Tibial artery (tissue), 4 donors: ENCODE results near the gene HRH3.

Experiments used
- DNase-seq, 2 donors: peaks; one replicate each; pipeline ENCODE4 v3.0.0-alpha.2; 2019
- H3K27ac ChIP-seq, 2 donors: fragments of 200-600 bp; sonication (generic) in 1 of 2; 1 replicate in 1 of 2; 2 replicates in 1 of 2; pipeline ENCODE4 v1.5.1; 2018 to 2019; ENCODE audit warnings: mild to moderate bottlenecking in 1 of 2
- H3K27me3 ChIP-seq, 2 donors: fragments of 200-600 bp; sonication (generic) in 1 of 2; one replicate each; pipeline versions ENCODE4 v1.5.1 to v1.6.0; 2016 to 2019
- H3K36me3 ChIP-seq, 3 donors: fragments of 200-600 bp; sonication (generic) in 2 of 3; one replicate each; pipeline ENCODE4 v1.5.1; 2016 to 2019; ENCODE audit warnings: mild to moderate bottlenecking in 2 of 3
- H3K4me1 ChIP-seq, 4 donors: fragments of 200-600 bp; sonication (generic) in 2 of 4; 1 replicate in 3 of 4; 2 replicates in 1 of 4; pipeline ENCODE4 v1.5.1; 2016 to 2019
- H3K4me3 ChIP-seq, 2 donors: fragments of 200-600 bp; sonication (generic) in 1 of 2; 1 replicate in 1 of 2; 2 replicates in 1 of 2; pipeline ENCODE4 v1.5.1; 2018 to 2019; ENCODE audit warnings: mild to moderate bottlenecking in 2 of 2
- H3K9me3 ChIP-seq, 3 donors: fragments of 200-600 bp; sonication (generic) in 1 of 3; one replicate each; pipeline ENCODE4 v1.5.1; 2016 to 2019
- CTCF ChIP-seq, 2 experiments: fragments of 200-600 bp in 1 of 2; fragments of 450-650 bp in 1 of 2; IDR thresholded peaks; one replicate each; pipeline ENCODE4 v1.5.1; 2017 to 2019; ENCODE audit warnings: antibody characterized with exemption in 2 of 2, mild to moderate bottlenecking in 1 of 2, moderate library complexity in 1 of 2
- intact Hi-C: fragments of 100-400 bp; cut with DNase I; formaldehyde crosslinking; loops from one replicate; pipeline ENCODE4 v1.15.0; 2023; ENCODE audit warnings: low total_unique reads

The HRH3 gene

GRCh38 chr20:62186887-62187866, 32.9 kb downstream of the HRH3 start:
- Histone ChIP-seq H3K4me3 (no peak overlapping the region), H3K36me3 (peaks cover 8 to 28% (median 16%) of the 10 kb centered on the region in 3 donors), H3K9me3 (no peaks in the 10 kb centered on the region), H3K27me3 (no peaks in the 10 kb centered on the region), H3K4me1 (peaks cover 0 to 29% (median 21%) of the 10 kb centered on the region in 4 donors), H3K27ac (no peak overlapping the region)
- no peak for TF ChIP-seq CTCF (IDR thresholded peaks at IDR 0.05)
- intact Hi-C loops, result loop anchor here (10.0 kb wide), 1 partner anchor 48 kb away; the partner anchor contains the start of gene OSBPL2
- no peak for DNase-seq

DNA sequence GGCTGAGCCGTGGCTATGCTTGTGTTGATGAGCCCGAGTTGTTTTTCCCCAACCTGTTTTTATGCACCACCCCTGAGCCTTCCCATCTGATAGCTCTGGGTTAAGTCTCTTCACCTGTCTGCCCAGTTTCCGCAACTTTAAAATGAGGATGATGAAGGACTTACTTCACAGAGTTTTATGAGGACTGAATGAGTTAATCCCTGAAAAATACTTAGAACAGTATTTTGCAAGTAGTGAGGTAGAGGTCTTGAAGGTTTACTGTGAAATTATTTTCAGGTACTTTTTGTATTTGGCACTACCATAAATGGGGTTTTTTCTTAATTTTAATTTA, 34.0 kb downstream of the HRH3 start:
- intact Hi-C loops, result loop anchor here (10.0 kb wide), 1 partner anchor 49 kb away; the partner anchor contains the start of gene OSBPL2
- TF ChIP-seq CTCF (IDR thresholded peaks at IDR 0.05), result no peak
- no peak overlapping the region for H3K27ac ChIP-seq
- no peak overlapping the region for H3K4me3 ChIP-seq
- DNase-seq, result no peak
- H3K4me1 ChIP-seq, result peaks cover 0 to 32% (median 22%) of the 10 kb centered on the region in 4 donors
- no peaks in the 10 kb centered on the region for H3K9me3 ChIP-seq
- H3K27me3 ChIP-seq, result no peaks in the 10 kb centered on the region
- H3K36me3 ChIP-seq, result peaks cover 8 to 17% (median 15%) of the 10 kb centered on the region in 3 donors

DNA sequence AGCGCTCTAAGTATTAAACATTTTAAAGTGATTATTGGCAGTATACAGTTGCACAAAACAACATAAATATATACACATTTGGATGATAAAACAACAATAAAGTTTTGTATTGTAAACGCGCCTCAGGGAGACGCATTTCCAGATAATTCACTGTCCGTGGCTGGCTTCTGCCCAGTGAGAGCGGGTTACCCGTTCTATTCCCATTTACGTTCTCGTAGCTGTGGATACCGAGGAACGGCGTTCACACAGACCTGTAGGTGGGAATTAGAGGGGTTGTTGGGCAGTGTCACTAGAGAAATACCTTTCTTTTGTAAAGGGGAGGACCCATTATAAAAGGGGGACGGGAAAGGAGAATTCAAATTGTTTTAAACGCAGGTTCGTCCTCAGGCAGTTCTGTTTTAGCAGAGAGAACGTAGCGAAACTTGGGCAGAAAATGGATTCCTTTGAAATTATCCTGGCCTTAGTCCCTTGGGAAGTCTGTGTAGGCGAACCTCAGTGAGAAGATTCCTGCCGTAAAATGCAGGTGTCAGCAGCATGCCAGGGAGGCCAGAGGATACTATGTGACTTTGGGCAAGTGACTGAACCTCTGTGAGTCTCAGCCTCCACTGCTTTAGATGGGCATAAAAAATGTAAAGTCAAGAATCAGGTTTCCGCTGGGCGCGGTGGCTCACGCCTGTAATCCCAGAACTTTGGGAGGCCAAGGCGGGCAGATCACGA, 36.5 kb downstream of the HRH3 start:
- no peak for DNase-seq
- no peaks in the 10 kb centered on the region for H3K27me3 ChIP-seq
- peak overlapping the region; percentile 93 to 94 for H3K4me3 ChIP-seq
- no peak for TF ChIP-seq CTCF (IDR thresholded peaks at IDR 0.05)
- peak overlapping the region; percentile 83 to 97 for H3K27ac ChIP-seq
- peaks cover 0 to 32% (median 22%) of the 10 kb centered on the region in 4 donors for H3K4me1 ChIP-seq
- intact Hi-C loops, result loop anchor here (10.0 kb wide), 1 partner anchor 51 kb away; the partner anchor contains the start of gene OSBPL2
- peaks cover 0 to 13% (median 13%) of the 10 kb centered on the region in 3 donors for H3K36me3 ChIP-seq
- no peaks in the 10 kb centered on the region for H3K9me3 ChIP-seq

- Histone ChIP-seq H3K27me3 (no peaks in the 10 kb centered on the region), H3K4me1 (peaks cover 0 to 32% (median 22%) of the 10 kb centered on the region in 4 donors), H3K9me3 (no peaks in the 10 kb centered on the region), H3K4me3 (peak within 1 kb of the TSS; percentile 93 to 94), H3K27ac (peak within 1 kb of the TSS; percentile 83 to 97), H3K36me3 (peaks cover 0 to 17% (median 16%) of the 10 kb centered on the region in 3 donors)
- peak; percentile 91 to 96 for DNase-seq
- intact Hi-C loops, result loop anchor here (10.0 kb wide), 1 partner anchor 52 kb away; the partner anchor contains the start of gene OSBPL2
- TF ChIP-seq CTCF (IDR thresholded peaks at IDR 0.05), result no peak
Measured at GRCh38 chr20:62182469-62183425, 37.3 kb downstream of the HRH3 start, which contains the start of gene MTG2. Gene MTG2 (plus strand): TSS chr20:62183028. CDS start chr20:62193421, 10,393 bp downstream.
